Esophagus muscularis mucosa (tissue), 3 donors: ENCODE measurements around the gene VDR.

Experiments
- POLR2A ChIP-seq: fragments of 450-650 bp; IDR thresholded peaks from one replicate; pipeline ENCODE4 v1.6.1; 2017; ENCODE audit warnings: antibody characterized with exemption, moderate library complexity, mild to moderate bottlenecking, low read depth
- POLR2AphosphoS5 ChIP-seq, 2 donors: sonication (generic); formaldehyde crosslinking; IDR thresholded peaks; one replicate each; pipeline ENCODE4 v1.6.1; 2017; ENCODE audit warnings: antibody characterized with exemption in 2 of 2
- TF ChIP-seq, protein P1 (sequence below), 3 experiments: fragments of 200-600 bp in 2 of 3; fragments of 450-650 bp in 1 of 3; sonication (generic) in 2 of 3; IDR thresholded peaks; one replicate each; pipeline ENCODE4 v1.5.1; 2017 to 2019; ENCODE audit warnings: antibody characterized with exemption in 3 of 3, mild to moderate bottlenecking in 2 of 3, moderate library complexity in 1 of 3

GRCh38 chr12:47910486-47910885 is 5.7 kb upstream of the VDR start:
- TF ChIP-seq, protein P1, sequence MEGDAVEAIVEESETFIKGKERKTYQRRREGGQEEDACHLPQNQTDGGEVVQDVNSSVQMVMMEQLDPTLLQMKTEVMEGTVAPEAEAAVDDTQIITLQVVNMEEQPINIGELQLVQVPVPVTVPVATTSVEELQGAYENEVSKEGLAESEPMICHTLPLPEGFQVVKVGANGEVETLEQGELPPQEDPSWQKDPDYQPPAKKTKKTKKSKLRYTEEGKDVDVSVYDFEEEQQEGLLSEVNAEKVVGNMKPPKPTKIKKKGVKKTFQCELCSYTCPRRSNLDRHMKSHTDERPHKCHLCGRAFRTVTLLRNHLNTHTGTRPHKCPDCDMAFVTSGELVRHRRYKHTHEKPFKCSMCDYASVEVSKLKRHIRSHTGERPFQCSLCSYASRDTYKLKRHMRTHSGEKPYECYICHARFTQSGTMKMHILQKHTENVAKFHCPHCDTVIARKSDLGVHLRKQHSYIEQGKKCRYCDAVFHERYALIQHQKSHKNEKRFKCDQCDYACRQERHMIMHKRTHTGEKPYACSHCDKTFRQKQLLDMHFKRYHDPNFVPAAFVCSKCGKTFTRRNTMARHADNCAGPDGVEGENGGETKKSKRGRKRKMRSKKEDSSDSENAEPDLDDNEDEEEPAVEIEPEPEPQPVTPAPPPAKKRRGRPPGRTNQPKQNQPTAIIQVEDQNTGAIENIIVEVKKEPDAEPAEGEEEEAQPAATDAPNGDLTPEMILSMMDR (IDR thresholded peaks at IDR 0.05) = no peak
- TF ChIP-seq POLR2A (no peak), POLR2AphosphoS5 (IDR thresholded peaks at IDR 0.05) (no peak)
